Esophagus mucosa (tissue), 1 donor: ENCODE data around the gene EIF4A2. TPM values are rescaled to one million over a fixed set of nuclear protein-coding genes. Genes with fewer than 3 reads are reported as not detected.
"Not testable (repeated sequence)": the region's sequence is repeated elsewhere in the genome, so short reads cannot be mapped to it uniquely, and the experiment has no call there.

Source experiments
- ATAC-seq: fragments of 200-7000 bp; cut with Tn5 transposase; one replicate; pipeline ENCODE4 v1.9.1; 2020
- total RNA-seq: library from RNA; stranded (reverse); gene quantifications from one replicate; pipeline ENCODE4 v1.2.4, GENCODE V29; 2023
- donor health status: DM: yes; HTN: yes; CAD: no.

EIF4A2 gene
- total RNA-seq, 1 donor from 2014 or later = 118 TPM

- no peak for ATAC-seq
Measured at GRCh38 chr3:186821429-186822387, 38.3 kb downstream of the EIF4A2 start.

DNA sequence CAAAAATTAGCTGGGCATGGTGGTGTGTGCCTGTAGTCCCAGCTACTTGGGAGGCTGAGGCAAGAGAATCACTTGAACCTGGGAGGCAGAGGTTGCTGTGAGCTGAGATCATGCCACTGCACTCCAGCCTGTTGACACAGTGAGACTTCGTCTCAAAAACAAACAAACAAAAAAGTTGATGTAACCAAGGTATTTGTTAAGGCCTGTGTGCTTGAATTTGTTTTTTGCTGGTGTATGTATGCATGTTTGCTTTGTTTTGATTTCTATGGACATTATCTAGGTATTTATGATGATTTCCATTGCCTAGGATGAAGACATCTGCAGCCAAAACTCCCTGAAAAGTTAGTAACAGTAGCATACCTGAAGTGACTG is 39.0 kb downstream of the EIF4A2 start:
- not testable (repeated sequence) for ATAC-seq

GRCh38 chr3:186823386-186823785 is 40.0 kb downstream of the EIF4A2 start:
- no peak for ATAC-seq

- no peak for ATAC-seq
Measured at GRCh38 chr3:186824430-186825139, 41.2 kb downstream of the EIF4A2 start.

GRCh38 chr3:186825294-186825821 is 42.0 kb downstream of the EIF4A2 start:
- ATAC-seq = peak; percentile 32

DNA sequence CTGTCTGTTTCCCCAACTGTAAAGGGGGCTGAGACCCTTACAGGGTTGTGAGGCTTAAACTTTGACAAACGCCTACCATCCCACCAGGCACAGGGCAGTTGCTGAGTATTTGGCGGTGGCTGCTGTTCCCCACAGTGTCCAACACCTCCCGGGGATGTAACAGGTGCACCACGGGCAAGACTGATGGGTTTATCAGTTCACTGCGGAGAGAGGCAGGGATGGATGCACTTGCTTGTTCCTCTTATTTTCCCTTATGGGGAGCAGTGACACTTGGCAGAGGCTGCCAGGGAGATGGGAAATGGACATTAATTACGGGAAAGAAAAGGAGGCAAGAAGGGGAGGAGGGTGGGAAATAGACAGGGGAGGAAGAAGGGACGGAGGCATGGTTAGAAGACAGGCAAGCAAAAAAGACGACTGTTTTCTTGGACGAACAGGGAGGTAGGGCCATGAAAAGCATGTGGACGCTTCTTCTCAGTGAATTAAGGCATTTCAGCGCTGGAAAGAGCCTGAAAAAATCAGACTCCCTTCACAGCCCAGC is 42.6 kb downstream of the EIF4A2 start:
- ATAC-seq = no peak

GRCh38 chr3:186826410-186826975 is 43.1 kb downstream of the EIF4A2 start:
- ATAC-seq = no peak

- peak; percentile 95 for ATAC-seq
Measured at GRCh38 chr3:186826976-186827857, 43.8 kb downstream of the EIF4A2 start.

DNA sequence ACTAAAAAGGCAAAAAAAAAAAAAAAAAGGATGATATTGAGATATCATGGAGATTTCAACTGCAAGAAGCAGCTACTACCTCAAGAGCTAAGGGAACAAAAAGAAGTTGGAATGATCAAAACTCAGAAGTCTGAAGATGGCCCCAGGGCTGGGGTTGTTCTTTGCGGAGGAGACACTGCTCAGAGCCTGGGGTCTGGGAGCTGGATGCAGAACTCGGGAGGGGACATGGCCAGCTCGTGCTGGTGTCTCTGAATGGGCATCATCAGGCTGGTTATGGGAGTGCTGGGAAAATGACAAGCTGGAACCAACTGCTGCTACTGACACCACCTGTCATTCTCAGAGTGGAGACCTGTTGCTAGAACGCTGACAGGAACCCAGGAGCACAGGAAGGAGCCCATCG is 45.0 kb downstream of the EIF4A2 start:
- ATAC-seq = no peak

DNA sequence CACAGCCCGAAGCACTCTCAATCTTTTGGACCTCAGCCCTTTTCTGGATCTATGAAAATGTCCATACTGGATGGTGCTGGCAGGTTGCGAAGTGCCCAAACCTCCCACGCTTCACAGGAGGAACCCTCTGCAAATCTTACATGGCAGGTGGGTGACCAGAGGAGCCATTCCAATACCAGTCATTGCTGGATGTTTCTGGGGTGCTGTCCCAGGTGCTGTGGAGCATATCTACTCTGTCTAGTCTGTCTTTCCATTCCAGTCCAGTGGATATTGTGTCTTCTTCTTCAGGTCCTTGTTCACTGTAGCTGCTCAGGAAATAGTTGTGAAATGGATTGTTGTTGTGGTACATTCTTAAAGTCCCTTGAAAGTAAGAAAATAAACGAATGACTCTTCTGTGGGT is 48.4 kb downstream of the EIF4A2 start:
- ATAC-seq = no peak

GRCh38 chr3:186832276-186832675 is 48.9 kb downstream of the EIF4A2 start:
- ATAC-seq = no peak

Other genes starting within 250 kb of the EIF4A2 start
- 1.2 TPM for gene CRYGS, start 239.2 kb upstream of the EIF4A2 start, total RNA-seq
- gene TBCCD1, start 216.2 kb upstream of the EIF4A2 start, total RNA-seq = 6.6 TPM
- 24.0 TPM for gene DNAJB11, start 212.9 kb upstream of the EIF4A2 start, total RNA-seq
- not detected for gene AHSG, start 170.5 kb upstream of the EIF4A2 start, total RNA-seq
- not detected for gene FETUB, start 143.2 kb upstream of the EIF4A2 start, total RNA-seq
- gene HRG, start 117.6 kb upstream of the EIF4A2 start, total RNA-seq = 0.12 TPM
- gene KNG1, start 66.2 kb upstream of the EIF4A2 start, total RNA-seq = not detected
- gene RFC4, start 22.9 kb downstream of the EIF4A2 start, total RNA-seq = 18.2 TPM
- 0.08 TPM for gene ADIPOQ, start 59.1 kb downstream of the EIF4A2 start, total RNA-seq
- 13.2 TPM for gene ST6GAL1, start 146.9 kb downstream of the EIF4A2 start, total RNA-seq